ENCODE results near the gene HTR3D. TPM values are rescaled to one million over a fixed set of nuclear protein-coding genes. Genes with fewer than 3 reads are reported as not detected.

Gene HTR3D
- total RNA-seq, 6 experiments from 2014 or later: not detected

GRCh38 chr3:184081116-184081830, 49.7 kb downstream of the HTR3D start:
- no peak overlapping the region for H3K4me3 ChIP-seq
- 20% methylated on average over 1 of the region's 16 CpGs for WGBS (ENCODE audit: insufficient coverage, low coverage, low lambda C conversion rate, missing lambda C conversion rate)
- no peaks in the 10 kb centered on the region for H3K36me3 ChIP-seq
- DNase-seq (no peak), ATAC-seq (no peak)
- intact Hi-C loops (cut with DNase I): no loop called here
- H3K27me3 ChIP-seq: no peaks in the 10 kb centered on the region
- H3K4me1 ChIP-seq: no peaks in the 10 kb centered on the region
- no peaks in the 10 kb centered on the region for H3K9me3 ChIP-seq
- TF ChIP-seq POLR2A (IDR thresholded peaks at IDR 0.05) (no peak), CTCF (IDR thresholded peaks at IDR 0.05) (no peak)
- H3K27ac ChIP-seq: no peak overlapping the region

GRCh38 chr3:184082034-184082433, 50.5 kb downstream of the HTR3D start:
- ATAC-seq: no peak

DNA sequence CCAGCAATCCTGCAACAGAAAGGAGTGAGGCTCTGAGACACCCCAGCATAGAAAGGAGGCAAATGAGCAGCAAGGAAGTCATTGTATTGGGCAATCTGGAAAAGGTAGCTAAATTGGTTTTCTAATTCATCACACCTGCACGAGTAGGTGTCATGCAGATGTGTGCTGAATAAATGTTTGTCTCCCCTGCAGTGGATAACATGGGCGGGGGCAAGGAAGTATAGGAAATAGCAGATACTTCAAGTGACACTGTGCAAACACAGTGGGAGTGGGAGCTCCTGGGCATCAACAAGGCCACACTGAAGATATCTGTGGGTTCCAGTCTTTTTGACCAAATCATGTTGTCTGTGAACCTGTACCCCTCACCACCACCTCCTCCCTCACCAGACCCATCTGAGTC, 50.9 kb downstream of the HTR3D start:
- no peaks in the 10 kb centered on the region for H3K9me3 ChIP-seq
- H3K4me1 ChIP-seq: no peaks in the 10 kb centered on the region
- no peaks in the 10 kb centered on the region for H3K27me3 ChIP-seq
- DNase-seq (no peak), ATAC-seq (no peak)
- WGBS (ENCODE audit: insufficient coverage, low coverage, low lambda C conversion rate, missing lambda C conversion rate): 42% methylated on average over 2 of the region's 2 CpGs
- no peak overlapping the region for H3K4me3 ChIP-seq
- intact Hi-C loops (cut with DNase I): no loop called here
- no peak for TF ChIP-seq POLR2A (IDR thresholded peaks at IDR 0.05)
- no peak for TF ChIP-seq CTCF (IDR thresholded peaks at IDR 0.05)
- H3K36me3 ChIP-seq: no peaks in the 10 kb centered on the region
- H3K27ac ChIP-seq: no peak overlapping the region

More at GRCh38 chr3:184082034-184082433, 50.5 kb downstream of the HTR3D start:
- WGBS (ENCODE audit: insufficient coverage, low coverage, low lambda C conversion rate, missing lambda C conversion rate): 100% methylated on average over 2 of the region's 10 CpGs
- no peaks in the 10 kb centered on the region for H3K36me3 ChIP-seq
- H3K4me3 ChIP-seq: no peak overlapping the region
- no peaks in the 10 kb centered on the region for H3K9me3 ChIP-seq
- DNase-seq: no peak
- H3K27me3 ChIP-seq: no peaks in the 10 kb centered on the region
- TF ChIP-seq POLR2A (IDR thresholded peaks at IDR 0.05): no peak
- TF ChIP-seq CTCF (IDR thresholded peaks at IDR 0.05): no peak
- H3K27ac ChIP-seq: no peak overlapping the region
- H3K4me1 ChIP-seq: no peaks in the 10 kb centered on the region
- intact Hi-C loops (cut with DNase I): no loop called here

DNA sequence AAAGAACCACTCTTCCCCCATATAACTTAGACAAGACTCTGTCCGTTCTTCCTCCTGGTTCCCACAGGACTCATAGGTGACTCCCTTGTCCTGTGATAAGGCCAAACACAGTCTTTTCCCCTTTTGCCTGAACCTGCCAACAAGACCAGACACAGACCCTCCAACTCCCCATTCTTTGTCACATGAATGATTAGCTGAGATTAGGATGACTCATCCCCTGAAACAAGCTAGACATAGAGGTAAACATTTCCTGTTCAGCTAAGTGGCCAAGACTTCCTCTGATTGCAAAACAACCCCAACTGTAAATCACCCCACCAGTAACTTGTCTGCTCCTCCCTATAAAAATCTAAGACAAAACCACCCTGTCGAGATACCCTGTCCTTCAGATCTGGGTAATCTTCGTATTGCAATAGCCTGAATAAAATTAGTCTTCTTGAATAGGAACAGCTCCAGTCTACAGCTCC, 53.9 kb downstream of the HTR3D start:
- Histone ChIP-seq H3K36me3 (no peaks in the 10 kb centered on the region), H3K4me3 (no peak overlapping the region), H3K27me3 (no peaks in the 10 kb centered on the region), H3K9me3 (no peaks in the 10 kb centered on the region), H3K27ac (no peak overlapping the region), H3K4me1 (no peaks in the 10 kb centered on the region)
- intact Hi-C loops (cut with DNase I): no loop called here
- TF ChIP-seq POLR2A (IDR thresholded peaks at IDR 0.05): no peak
- TF ChIP-seq CTCF (IDR thresholded peaks at IDR 0.05): no peak
- no peak for DNase-seq
- WGBS (ENCODE audit: insufficient coverage, low coverage, low lambda C conversion rate, missing lambda C conversion rate): 35% methylated on average over 3 of the region's 3 CpGs
- ATAC-seq: peak in 1 of 4 donors; percentile 52

Small RNAs within 50 kb of the gene (small RNA-seq; reads per million reads assigned to genes)
- gene RF00019: 0 reads per million in 2 experiments

Other genes starting within 250 kb of the HTR3D start
- under 1 TPM; 0.22 to 0.61 (median 0.37) TPM for gene MAP6D1, start 206.2 kb upstream of the HTR3D start, total RNA-seq
- gene PARL, start 146.9 kb upstream of the HTR3D start, total RNA-seq: 10 to 100 TPM; 23.7 to 29.0 (median 26.2) TPM
- gene ABCC5, start 13.9 kb upstream of the HTR3D start, total RNA-seq: 1 to 10 TPM; 5.5 to 9.4 (median 7.6) TPM
- not detected for gene HTR3C, start 21.3 kb downstream of the HTR3D start, total RNA-seq
- not detected for gene HTR3E, start 65.3 kb downstream of the HTR3D start, total RNA-seq
- 10 to 100 TPM; 16.7 to 25.6 (median 20.5) TPM for gene EIF2B5, start 103.6 kb downstream of the HTR3D start, total RNA-seq
- gene DVL3, start 123.6 kb downstream of the HTR3D start, total RNA-seq: 10 to 100 TPM; 18.9 to 28.1 (median 21.8) TPM
- gene AP2M1, start 143.1 kb downstream of the HTR3D start, total RNA-seq: 100 to 1,000 TPM in 4 of 6 experiments, 10 to 100 TPM in 2; 87.4 to 119 (median 105) TPM
- 10 to 100 TPM; 33.7 to 40.6 (median 38.5) TPM for gene ABCF3, start 154.5 kb downstream of the HTR3D start, total RNA-seq
- under 1 TPM in 3 of 6 experiments, not detected in 3; 0.21 to 0.59 (median 0.25) TPM for gene VWA5B2, start 197.8 kb downstream of the HTR3D start, total RNA-seq
- gene ALG3, start 217.2 kb downstream of the HTR3D start, total RNA-seq: 100 to 1,000 TPM in 2 of 6 experiments, 10 to 100 TPM in 4; 29.3 to 130 (median 35.5) TPM
- gene EEF1AKMT4, start 217.9 kb downstream of the HTR3D start, total RNA-seq: 10 to 100 TPM in 2 of 6 experiments, 1 to 10 TPM in 4; 4.9 to 19.4 (median 7.1) TPM
- gene CAMK2N2, start 229.8 kb downstream of the HTR3D start, total RNA-seq: under 1 TPM in 3 of 6 experiments, not detected in 3; 0.21 to 0.42 (median 0.24) TPM
- not detected for gene ECE2, start 244.3 kb downstream of the HTR3D start, total RNA-seq